Measurements from ENCODE around the gene GMFB. TPM values are rescaled to one million over a fixed set of nuclear protein-coding genes. Genes with fewer than 3 reads are reported as not detected.

The GMFB gene
- total RNA-seq, 1 experiment from 2014 or later, result 79.2 TPM

GRCh38 chr14:54532111-54533012 is 43.6 kb upstream of the GMFB start:
- no CpG with 5 or more reads among the region's 3 CpGs for WGBS (ENCODE audit: extremely low coverage, insufficient read length, low lambda C conversion rate)
- H3K18ac ChIP-seq (ENCODE audit: insufficient read length, low read depth, low read length), result no peak overlapping the region
- H2BK120ac ChIP-seq (ENCODE audit: low read depth, low read length, poor library complexity, severe bottlenecking), result no peak overlapping the region
- no peak overlapping the region for H4K91ac ChIP-seq (ENCODE audit: insufficient read length, low read depth, low read length)
- H2AK5ac ChIP-seq (ENCODE audit: insufficient read length, low read length), result no peak overlapping the region
- no peak for DNase-seq
- H3K4ac ChIP-seq (ENCODE audit: low read depth, low read length), result no peak overlapping the region
- no peak overlapping the region for H3K4me3 Mint-ChIP-seq
- no peaks in the 10 kb centered on the region for H3K23me2 ChIP-seq (ENCODE audit: insufficient read length, low read depth, low read length, poor library complexity, severe bottlenecking)
- no peak overlapping the region for H3K9ac ChIP-seq (ENCODE audit: extremely low read depth, insufficient read length, low read length)
- no peak overlapping the region for H2BK12ac ChIP-seq (ENCODE audit: insufficient read length, low read depth, low read length)
- no peaks in the 10 kb centered on the region; the same call in 1 of the 2 replicates for H3K4me1 ChIP-seq (ENCODE audit: insufficient read depth, low read length)
- H3K56ac ChIP-seq (ENCODE audit: insufficient read length, low read depth, low read length), result no peak overlapping the region
- peak overlapping the region; percentile 72 for H4K5ac ChIP-seq (ENCODE audit: insufficient read length, low read depth, low read length)
- no peak for TF ChIP-seq CTCF (conservative IDR thresholded peaks at IDR 0.05)
- H3K36me3 Mint-ChIP-seq (ENCODE audit: insufficient read depth in 1 of 3, low read depth in 3 of 3), result peaks cover 0 to 12% (median 0%) of the 10 kb centered on the region in 3 experiments; a peak in 4 of 7 replicates
- peak overlapping the region; percentile 52 for H3K27ac ChIP-seq (ENCODE audit: insufficient read length, low read depth, low read length)
- no peaks in the 10 kb centered on the region for H3K9me3 ChIP-seq (ENCODE audit: control insufficient read depth, low read depth, low read length)
- no peak overlapping the region for H2BK20ac ChIP-seq (ENCODE audit: low read depth, low read length, poor library complexity, severe bottlenecking)
- H2BK5ac ChIP-seq (ENCODE audit: insufficient read length, low read length), result no peak overlapping the region
- no peak overlapping the region for H2BK15ac ChIP-seq (ENCODE audit: low read depth, low read length)
- H3K4me1 Mint-ChIP-seq, result peaks cover 9 to 15% of the 10 kb centered on the region in 2 experiments
- H3K9me3 Mint-ChIP-seq, result no peaks in the 10 kb centered on the region
- H4K8ac ChIP-seq (replicated peaks; ENCODE audit: insufficient read length, low read depth, low read length), result no peak overlapping the region
- H2AFZ ChIP-seq (ENCODE audit: low read length), result no peak overlapping the region
- no peak overlapping the region for H3K23ac ChIP-seq (ENCODE audit: insufficient read length, low read depth, low read length)
- H4K20me1 ChIP-seq (ENCODE audit: control insufficient read depth, insufficient read depth, insufficient read length), result no peaks in the 10 kb centered on the region
- H3K14ac ChIP-seq (ENCODE audit: insufficient read depth, low read length), result no peak overlapping the region
- H3K79me1 ChIP-seq (ENCODE audit: insufficient read depth, low read depth, low read length, poor library complexity, severe bottlenecking), result no peaks in the 10 kb centered on the region
- H3K79me2 ChIP-seq (ENCODE audit: insufficient read depth, low read length), result no peaks in the 10 kb centered on the region
- no peaks in the 10 kb centered on the region for H3K27me3 Mint-ChIP-seq (ENCODE audit: low read depth)
- H3K27me3 ChIP-seq (ENCODE audit: insufficient read depth, low read length), result no peaks in the 10 kb centered on the region
- H3K4me2 ChIP-seq (ENCODE audit: insufficient read depth, insufficient read length, low read length), result no peak overlapping the region
- H3T11ph ChIP-seq (ENCODE audit: low read length), result no peak overlapping the region
- H3K27ac Mint-ChIP-seq, result peak overlapping the region; percentile 65 to 94 (median 80); a peak in 6 of 7 replicates
